C4-2B (cell line): Measurements from ENCODE around the gene SLIT3.

Experiments used
- ZFX ChIP-seq: fragments of 450-650 bp; IDR thresholded peaks from 2 replicates; pipeline ENCODE4 v1.6.1; 2017
- TF ChIP-seq, protein P1 (sequence below): fragments of 450-650 bp; conservative IDR thresholded peaks from 2 replicates; pipeline ENCODE4 v1.5.1; 2017; ENCODE audit warnings: mild to moderate bottlenecking

DNA sequence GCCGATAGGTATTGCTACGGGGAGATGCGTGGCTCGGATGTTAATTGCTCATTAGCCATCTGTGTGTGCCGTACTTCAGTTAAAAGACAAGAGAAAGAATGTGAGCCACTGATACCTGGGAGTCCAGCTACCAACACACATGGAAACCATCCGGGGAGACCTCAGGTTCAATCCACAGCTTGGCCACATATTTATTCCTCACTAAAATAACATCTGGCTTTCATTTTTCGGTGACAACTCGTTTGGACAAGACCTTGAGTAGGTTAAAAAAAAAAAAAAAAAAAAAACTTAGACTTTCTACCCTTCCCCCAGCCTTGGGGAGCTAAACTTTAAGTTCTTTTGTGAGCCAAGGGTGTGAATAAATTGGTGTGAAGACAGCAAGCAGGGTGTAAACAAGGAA, 84.1 kb downstream of the SLIT3 start:
- TF ChIP-seq, protein P1, sequence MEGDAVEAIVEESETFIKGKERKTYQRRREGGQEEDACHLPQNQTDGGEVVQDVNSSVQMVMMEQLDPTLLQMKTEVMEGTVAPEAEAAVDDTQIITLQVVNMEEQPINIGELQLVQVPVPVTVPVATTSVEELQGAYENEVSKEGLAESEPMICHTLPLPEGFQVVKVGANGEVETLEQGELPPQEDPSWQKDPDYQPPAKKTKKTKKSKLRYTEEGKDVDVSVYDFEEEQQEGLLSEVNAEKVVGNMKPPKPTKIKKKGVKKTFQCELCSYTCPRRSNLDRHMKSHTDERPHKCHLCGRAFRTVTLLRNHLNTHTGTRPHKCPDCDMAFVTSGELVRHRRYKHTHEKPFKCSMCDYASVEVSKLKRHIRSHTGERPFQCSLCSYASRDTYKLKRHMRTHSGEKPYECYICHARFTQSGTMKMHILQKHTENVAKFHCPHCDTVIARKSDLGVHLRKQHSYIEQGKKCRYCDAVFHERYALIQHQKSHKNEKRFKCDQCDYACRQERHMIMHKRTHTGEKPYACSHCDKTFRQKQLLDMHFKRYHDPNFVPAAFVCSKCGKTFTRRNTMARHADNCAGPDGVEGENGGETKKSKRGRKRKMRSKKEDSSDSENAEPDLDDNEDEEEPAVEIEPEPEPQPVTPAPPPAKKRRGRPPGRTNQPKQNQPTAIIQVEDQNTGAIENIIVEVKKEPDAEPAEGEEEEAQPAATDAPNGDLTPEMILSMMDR: no peak
- no peak for TF ChIP-seq ZFX
